Hematopoietic multipotent progenitor cell (in vitro differentiated cells): ENCODE measurements around the gene LIMS1. TPM values are rescaled to one million over a fixed set of nuclear protein-coding genes. Genes with fewer than 3 reads are reported as not detected.
"Not testable (repeated sequence)": the region's sequence is repeated elsewhere in the genome, so short reads cannot be mapped to it uniquely, and the experiment has no call there.

ENCODE experiments used
- DNase-seq, 3 donors: peaks; one replicate each; pipeline ENCODE4 v3.0.0-alpha.2; 2011 to 2015; ENCODE audit warnings: low read depth in 2 of 3, low spot score in 2 of 3
- total RNA-seq: library from RNA; depleted of rRNA; stranded (reverse); fragments of >200 nt; gene quantifications from one replicate; pipeline ENCODE4 v1.2.3, GENCODE V29; 2012

LIMS1 gene
- total RNA-seq, 1 donor: 198 TPM

DNA sequence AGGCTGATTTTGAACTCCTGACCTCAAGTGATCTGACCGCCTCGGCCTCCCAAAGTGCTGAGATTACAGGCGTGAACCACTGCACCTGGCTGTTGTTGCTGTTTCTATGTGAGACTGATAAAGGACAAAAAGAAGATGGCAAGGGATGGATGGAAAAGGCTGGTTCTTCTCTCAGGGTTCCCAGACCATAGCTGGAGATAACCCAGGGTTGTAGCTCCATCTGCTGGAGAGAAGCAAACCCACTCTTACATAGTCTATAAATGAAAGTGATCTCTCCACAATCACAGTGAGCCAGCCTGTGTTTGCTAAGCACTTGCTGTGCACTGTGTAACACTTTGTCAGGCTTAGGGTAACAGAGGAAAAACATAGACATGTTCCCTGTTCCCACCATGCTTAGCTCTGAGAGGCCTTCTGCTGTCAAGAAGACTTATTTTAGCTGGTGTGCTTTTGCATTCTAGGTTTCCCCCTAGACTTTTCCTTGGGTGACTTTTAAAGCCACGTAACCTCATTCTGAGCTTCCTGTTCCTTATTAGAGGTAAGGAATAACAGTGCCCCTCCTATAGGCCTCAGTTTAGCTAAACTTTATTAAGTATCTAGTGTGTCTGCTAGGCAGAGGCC, 49.7 kb downstream of the LIMS1 start:
- DNase-seq: peak; percentile 30 to 87 (median 75)

GRCh38 chr2:108585436-108585835, 51.2 kb downstream of the LIMS1 start:
- no peak for DNase-seq

GRCh38 chr2:108586116-108586515, 51.8 kb downstream of the LIMS1 start:
- DNase-seq: no peak

DNA sequence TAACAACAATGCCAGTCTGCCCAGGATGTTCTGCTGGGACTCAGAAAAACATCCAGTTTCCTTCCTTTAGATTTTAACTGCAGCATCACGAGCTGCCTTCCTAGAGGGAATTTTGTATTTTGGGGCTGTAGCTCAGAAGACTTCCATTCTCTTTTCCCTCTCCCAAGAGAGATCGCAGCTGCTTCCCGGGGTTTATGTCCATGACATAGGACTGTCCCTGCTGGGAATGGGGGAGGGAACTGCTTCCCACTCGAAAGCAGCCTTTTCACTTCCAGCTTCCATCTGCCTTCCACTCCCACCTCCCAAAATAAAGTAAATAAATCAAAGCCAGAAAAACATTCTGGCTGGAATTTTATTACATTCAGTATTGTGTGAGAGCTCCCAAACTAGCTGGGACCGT, 52.4 kb downstream of the LIMS1 start:
- no peak for DNase-seq

- no peak for DNase-seq
Observed at GRCh38 chr2:108587621-108588020, 53.4 kb downstream of the LIMS1 start.

- DNase-seq: peak in 2 of 3 donors; percentile 74 to 82
Observed at GRCh38 chr2:108588070-108588668, 53.9 kb downstream of the LIMS1 start.

DNA sequence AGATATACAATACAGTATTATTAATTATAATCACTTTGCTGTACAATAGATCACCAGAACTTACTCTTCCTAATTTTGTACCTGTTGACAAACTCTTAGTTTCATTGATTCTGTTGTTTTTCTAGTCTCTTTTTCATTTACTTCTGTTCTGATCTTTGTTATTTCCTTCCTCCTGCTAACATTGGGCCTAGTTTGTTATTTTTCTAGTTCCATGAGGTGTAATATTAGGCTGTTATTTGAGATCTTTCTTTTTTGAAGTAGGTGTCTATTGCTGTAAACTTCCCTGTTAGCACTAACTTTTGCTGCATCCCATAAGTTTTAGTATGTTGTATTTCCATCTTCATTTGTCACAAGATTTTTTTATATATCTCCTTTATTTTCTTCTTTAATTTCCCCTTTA, 55.1 kb downstream of the LIMS1 start:
- no peak for DNase-seq

- no peak for DNase-seq
Observed at GRCh38 chr2:108589781-108590180, 55.5 kb downstream of the LIMS1 start.

GRCh38 chr2:108591163-108591562, 56.9 kb downstream of the LIMS1 start:
- DNase-seq: peak in 1 of 3 donors; percentile 75

- DNase-seq: peak in 1 of 3 donors; percentile 30
Observed at GRCh38 chr2:108593547-108594098, 59.4 kb downstream of the LIMS1 start.

DNA sequence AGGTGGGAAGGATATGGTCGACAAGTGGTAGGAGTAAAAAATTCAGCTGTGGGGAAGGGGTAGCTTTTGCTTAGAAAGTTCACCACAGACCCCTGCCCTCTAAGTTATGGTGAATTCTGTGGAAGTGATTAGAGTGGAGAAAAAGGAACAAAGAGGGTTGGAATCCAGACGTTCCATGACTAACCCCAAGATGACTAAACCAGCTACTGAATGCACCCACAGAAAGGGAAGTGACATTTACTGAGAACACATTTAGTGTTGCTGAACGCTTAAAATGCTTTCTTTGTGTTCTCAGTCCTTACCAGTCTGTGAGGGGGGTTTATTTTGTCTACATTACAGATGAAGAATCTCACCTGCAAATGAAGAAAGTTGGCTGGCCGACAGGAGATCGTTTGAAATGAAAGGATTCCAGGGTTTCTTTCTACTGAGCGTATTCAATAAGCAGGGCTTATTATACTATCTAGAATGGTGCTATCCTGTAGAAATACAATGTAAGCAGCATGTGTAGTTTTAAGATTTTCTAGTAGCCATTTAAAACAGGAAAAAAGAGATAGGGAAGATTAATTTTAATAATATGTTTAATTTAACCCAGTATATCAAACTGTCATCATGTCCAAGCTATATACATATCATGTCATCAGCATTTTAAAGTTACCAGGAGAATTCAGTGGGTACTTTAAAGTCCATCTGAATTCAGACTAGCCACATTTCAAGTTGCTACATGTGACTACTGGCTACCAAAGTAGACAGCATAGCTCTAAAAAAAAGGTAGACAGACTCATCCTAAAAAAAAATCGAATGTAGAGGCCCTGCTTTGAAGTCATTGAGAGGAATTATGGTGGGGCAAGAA, 60.1 kb downstream of the LIMS1 start:
- peak in 2 of 3 donors; percentile 84 to 87 for DNase-seq

- peak in 2 of 3 donors; percentile 85 to 90 for DNase-seq
Observed at GRCh38 chr2:108594982-108595464, 60.8 kb downstream of the LIMS1 start.

GRCh38 chr2:108595771-108596170, 61.5 kb downstream of the LIMS1 start:
- DNase-seq: not testable (repeated sequence)

DNA sequence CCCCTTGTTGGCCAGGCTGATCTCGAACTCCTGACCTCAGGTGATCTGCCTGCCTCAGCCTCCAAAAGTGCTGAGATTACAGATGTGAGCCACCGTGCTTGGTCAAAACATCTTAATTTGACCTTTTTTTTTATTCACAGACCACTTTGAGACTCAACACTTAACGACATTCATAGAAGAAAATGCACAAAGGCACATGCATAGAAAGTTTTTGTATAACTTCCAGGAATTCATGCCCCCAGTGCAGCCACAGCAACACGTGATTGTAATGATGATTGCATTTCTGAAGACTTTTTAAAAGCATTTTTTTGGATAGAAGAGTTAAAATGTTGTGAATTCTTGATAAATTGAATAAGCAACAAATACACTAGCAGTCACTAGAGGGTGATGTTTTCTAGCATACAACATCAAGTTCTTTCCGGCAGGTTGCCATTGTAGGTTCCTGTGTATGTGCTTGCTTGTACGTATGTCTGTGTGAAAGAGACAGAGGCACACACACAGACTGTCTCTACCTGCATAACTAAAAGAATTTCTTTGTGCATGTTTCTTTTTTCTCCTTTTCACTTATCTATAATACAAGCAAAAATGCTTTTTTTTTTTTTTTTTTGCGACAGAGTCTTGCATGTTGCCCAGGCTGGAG, 63.0 kb downstream of the LIMS1 start:
- peak in 2 of 3 donors; percentile 59 to 74 for DNase-seq

DNA sequence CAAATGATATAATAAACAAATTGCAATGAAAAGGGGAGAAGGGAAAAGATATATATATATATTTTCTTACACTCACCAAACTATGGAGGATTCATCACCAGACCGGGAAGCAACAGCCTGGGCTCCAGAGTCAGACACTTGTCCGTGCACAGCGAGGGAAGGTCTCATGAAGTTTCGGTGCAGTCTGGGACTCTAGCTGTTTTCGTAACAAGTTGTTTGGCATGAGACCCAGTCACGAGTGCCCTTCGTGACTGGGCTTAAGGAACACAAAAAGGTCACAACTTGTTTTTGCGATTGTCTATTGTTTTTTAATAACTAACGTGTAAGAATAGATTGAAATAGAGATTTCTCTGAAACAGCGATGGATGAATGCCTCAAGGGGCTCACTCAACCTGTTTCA, 66.9 kb downstream of the LIMS1 start:
- not testable (repeated sequence) for DNase-seq

DNA sequence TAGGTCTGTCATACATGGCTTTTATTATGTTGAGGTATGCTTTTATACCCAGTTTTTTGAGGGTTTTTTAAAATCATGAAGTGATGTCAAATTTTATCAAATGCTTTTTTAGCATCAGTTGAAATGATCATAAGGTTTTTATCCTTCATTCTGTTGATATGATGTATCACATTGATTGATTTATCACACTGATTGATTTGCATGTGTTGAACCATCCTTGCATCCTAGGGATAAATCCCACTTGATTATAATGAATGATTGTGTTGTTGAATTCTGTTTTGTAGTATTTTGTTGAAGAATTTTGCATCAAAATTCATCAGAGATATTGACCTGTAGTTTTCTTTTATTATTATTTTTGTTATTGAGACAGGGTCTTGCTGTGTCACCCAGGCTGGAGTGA, 68.2 kb downstream of the LIMS1 start:
- DNase-seq: no peak

DNA sequence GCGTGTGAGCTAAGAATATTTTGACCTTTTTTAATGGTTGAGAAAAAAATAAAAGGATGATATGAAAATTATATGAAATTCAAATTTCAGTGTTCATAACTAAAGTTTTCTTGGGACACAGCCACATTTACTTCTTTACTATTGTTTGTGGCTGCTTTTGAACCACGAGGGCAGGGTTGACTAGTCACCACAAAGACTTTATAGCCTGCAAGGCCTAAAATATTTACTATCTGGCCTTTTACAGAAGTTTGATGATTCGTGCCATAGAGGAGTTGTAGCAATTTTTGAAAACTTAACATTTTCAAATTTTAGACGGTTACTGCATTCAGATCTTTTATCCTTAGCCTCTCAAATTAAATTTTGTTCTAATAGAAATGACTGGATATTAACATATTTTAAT, 69.9 kb downstream of the LIMS1 start:
- DNase-seq: no peak

DNA sequence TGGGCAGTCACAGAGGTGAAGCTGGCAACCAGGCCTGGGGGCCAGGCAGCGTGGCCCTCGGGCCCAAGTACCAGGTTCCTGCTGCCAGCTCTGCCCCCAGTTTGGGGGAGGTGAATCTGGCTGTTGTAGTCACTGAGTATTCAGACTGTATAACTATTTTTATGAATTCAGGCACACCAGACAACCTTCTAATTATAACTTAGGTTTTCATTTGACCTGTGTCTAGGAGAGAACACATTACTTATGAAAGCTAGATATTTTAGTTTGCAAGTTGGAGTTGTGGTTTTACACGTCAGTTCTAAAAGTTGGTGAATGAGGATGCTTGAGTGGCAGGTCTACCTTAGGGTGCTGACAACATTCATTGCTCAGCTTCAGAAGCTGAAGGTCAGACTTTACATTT, 71.7 kb downstream of the LIMS1 start:
- no peak for DNase-seq

DNA sequence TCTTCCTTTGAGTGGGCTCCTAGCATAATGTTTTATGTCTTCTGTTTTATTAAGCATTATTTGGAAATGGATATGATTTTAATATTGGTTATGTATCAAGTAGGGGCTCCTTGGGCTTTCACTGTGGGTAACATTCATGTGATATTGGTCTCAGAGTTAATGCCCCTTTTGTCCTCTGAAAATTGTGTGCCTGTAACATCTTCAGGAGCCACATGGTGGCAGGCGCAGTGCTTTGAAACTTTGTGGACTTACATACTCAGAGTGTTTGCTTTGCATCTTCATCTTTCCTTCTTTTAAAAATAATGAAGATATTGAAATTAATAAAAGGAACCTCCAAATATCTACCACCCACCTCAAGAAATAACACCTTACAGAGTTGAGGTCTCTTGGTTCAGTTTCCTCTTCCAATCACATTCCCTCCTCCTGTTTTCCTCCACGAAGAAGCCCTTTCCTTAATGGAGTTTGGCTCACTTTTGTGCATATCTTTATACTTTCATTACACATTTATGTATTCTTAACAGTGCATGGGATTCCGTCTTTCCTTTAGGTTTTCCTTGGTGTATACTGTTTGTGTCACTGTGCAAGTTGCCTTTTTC, 73.5 kb downstream of the LIMS1 start:
- peak in 2 of 3 donors; percentile 62 to 80 for DNase-seq

DNA sequence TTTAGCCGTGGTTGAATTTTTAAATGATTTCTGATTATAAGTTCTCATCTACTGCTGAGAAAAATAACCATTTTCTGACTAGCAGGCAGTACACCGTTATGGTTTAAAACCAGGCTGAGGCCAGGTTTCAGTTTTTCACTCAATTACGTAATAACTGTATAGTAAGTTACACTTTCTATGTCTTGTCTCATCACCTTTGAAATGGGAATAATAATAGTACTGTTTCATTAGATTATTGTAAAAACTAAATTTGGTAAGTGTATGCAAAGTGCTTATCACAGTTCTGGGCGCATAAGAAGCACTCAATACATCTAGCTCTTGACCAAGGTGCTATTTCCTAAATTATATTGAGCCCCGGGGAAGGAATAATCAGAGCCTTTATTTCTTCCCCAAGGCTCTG, 76.8 kb downstream of the LIMS1 start:
- no peak for DNase-seq
